Tracheal epithelial cell (primary cell): ENCODE data around the gene GOLGA8B. TPM values are rescaled to one million over a fixed set of nuclear protein-coding genes. Genes with fewer than 3 reads are reported as not detected.

Experiments used
- total RNA-seq: library from RNA; depleted of rRNA; stranded (reverse); fragments of >200 nt; gene quantifications from 2 replicates; pipeline ENCODE4 v1.2.1, GENCODE V29; 2014

The GOLGA8B gene
- 26.0 and 35.8 TPM in 2 replicates for total RNA-seq

GRCh38 chr15:34583399-34584329 lies at the start of gene GOLGA8B:
GOLGA8B (minus strand) TSS chr15:34583651; CDS start chr15:34535912, 47,739 bp downstream.

Other genes with a start within 250 kb of the GOLGA8B start
- gene SLC12A6, start 245.9 kb downstream of the GOLGA8B start, total RNA-seq = 10.4 and 16.6 TPM in 2 replicates
- 205 and 268 TPM in 2 replicates for gene NOP10, start 240.5 kb downstream of the GOLGA8B start, total RNA-seq
- not detected in 2 replicates for gene NUTM1, start 240.3 kb downstream of the GOLGA8B start, total RNA-seq
- 9.6 and 10.4 TPM in 2 replicates for gene LPCAT4, start 216.5 kb downstream of the GOLGA8B start, total RNA-seq
- gene GOLGA8A, start 145.8 kb downstream of the GOLGA8B start, total RNA-seq = 16.0 and 16.4 TPM in 2 replicates
- gene GJD2, start 171.3 kb upstream of the GOLGA8B start, total RNA-seq = not detected in 2 replicates
- not detected in 2 replicates for gene ACTC1, start 211.9 kb upstream of the GOLGA8B start, total RNA-seq